ENCODE data around the gene STK32A.

STK32A gene

DNA sequence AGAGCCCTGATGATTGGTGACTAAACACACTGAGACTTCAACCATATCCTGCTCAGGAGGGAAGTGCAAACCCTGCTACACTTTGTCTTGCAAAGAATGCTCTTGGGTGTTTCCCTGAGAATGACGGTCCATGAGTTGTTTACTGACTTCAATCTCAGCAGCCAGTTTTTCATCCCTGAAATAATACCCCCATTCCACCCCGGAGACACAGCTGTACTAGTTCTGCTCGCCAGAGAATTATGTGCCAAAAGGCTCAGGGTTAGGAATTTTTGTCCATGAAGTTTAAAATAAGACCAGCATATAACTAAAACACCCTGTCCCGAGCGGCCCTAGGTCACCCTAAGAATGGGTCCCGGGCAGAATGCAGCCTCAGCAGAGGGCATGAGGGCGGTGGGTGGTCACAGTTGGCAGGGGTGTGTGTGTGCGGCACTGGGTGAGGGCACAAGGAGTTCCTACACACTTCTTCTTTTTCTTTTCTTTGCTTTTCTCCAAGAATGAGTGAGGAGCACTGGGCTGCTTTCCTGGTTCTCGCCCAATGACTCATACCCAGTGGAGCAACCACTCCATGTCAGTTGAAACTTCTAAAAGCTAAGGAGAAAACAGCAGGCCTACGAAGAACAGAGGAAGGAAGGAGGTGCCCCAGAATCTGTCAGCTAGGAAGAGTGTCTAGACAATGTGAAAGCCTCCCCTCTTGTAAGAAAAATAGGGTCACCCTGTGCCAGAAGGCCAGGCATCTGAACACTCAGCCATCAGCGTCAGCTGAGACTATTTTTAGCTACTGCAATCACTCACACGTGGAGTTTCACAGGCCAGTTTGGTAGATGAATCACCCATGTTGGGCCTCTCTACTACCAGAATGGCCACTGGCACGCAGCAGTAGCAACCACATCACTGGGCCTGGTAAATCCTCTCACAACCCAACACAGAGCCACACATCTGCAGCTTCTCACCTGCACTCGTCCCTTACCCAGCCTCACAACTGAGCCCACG, 169.1 kb downstream of the STK32A start:
- Histone ChIP-seq H3K36me3 (ENCODE audit: insufficient read depth, low read length) (no peaks in the 10 kb centered on the region), H3K4me2 (ENCODE audit: low read depth, low read length, poor library complexity, severe bottlenecking) (no peak overlapping the region), H4K20me1 (ENCODE audit: insufficient read depth, low read length, poor library complexity, severe bottlenecking) (no peaks in the 10 kb centered on the region), H3K9ac (ENCODE audit: low read depth, low read length, poor library complexity, severe bottlenecking) (no peak overlapping the region), H3K4me1 (ENCODE audit: insufficient read depth, low read length, poor library complexity, severe bottlenecking) (no peaks in the 10 kb centered on the region), H2AFZ (ENCODE audit: low read length) (no peak overlapping the region), H3F3A (ENCODE audit: low read depth) (no peaks in the 10 kb centered on the region), H3K4me3 (ENCODE audit: low read length, poor library complexity, severe bottlenecking) (no peak overlapping the region), H3K79me2 (ENCODE audit: insufficient read depth, low read length) (no peaks in the 10 kb centered on the region), H3K27me3 (ENCODE audit: insufficient read depth, low read length, poor library complexity, severe bottlenecking) (no peaks in the 10 kb centered on the region), H3K9me2 (replicated peaks; ENCODE audit: low read depth, low read length) (no peaks in the 10 kb centered on the region), H3K9me3 (ENCODE audit: insufficient read depth, low read depth, low read length) (no peaks in the 10 kb centered on the region)
- TF ChIP-seq CTCF (conservative IDR thresholded peaks at IDR 0.05; ENCODE audit: low read length) (no peak), EZH2phosphoT487 (IDR thresholded peaks at IDR 0.05; ENCODE audit: borderline replicate concordance) (no peak)

DNA sequence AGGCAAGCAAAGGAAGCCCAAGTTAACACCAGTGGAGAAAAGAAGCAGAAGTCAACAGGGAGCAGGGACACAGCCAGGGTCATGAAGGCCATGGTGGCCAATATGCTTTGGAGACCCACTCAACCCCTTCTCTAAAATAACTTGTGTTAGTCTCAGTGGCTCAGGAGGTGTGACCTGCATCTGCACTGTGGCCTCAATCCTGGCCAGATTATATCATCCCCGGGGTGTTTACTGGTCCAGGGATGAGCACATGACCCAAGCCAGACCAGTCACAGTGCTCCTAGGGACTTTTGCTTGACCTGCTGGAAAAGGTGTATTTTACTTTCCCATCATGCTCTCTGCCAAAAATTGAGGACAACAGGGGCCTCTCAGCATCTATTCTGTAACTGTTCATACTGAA, 169.9 kb downstream of the STK32A start:
- H3F3A ChIP-seq (ENCODE audit: low read depth): no peaks in the 10 kb centered on the region
- no peak overlapping the region for H2AFZ ChIP-seq (ENCODE audit: low read length)
- H3K4me2 ChIP-seq (ENCODE audit: low read depth, low read length, poor library complexity, severe bottlenecking): no peak overlapping the region
- no peak overlapping the region for H3K9ac ChIP-seq (ENCODE audit: low read depth, low read length, poor library complexity, severe bottlenecking)
- TF ChIP-seq CTCF (conservative IDR thresholded peaks at IDR 0.05; ENCODE audit: low read length) (no peak), EZH2phosphoT487 (IDR thresholded peaks at IDR 0.05; ENCODE audit: borderline replicate concordance) (no peak)
- H4K20me1 ChIP-seq (ENCODE audit: insufficient read depth, low read length, poor library complexity, severe bottlenecking): no peaks in the 10 kb centered on the region
- no peaks in the 10 kb centered on the region for H3K9me2 ChIP-seq (replicated peaks; ENCODE audit: low read depth, low read length)
- H3K27me3 ChIP-seq (ENCODE audit: insufficient read depth, low read length, poor library complexity, severe bottlenecking): no peaks in the 10 kb centered on the region
- no peaks in the 10 kb centered on the region for H3K4me1 ChIP-seq (ENCODE audit: insufficient read depth, low read length, poor library complexity, severe bottlenecking)
- no peak overlapping the region for H3K4me3 ChIP-seq (ENCODE audit: low read length, poor library complexity, severe bottlenecking)
- H3K79me2 ChIP-seq (ENCODE audit: insufficient read depth, low read length): no peaks in the 10 kb centered on the region
- H3K9me3 ChIP-seq (ENCODE audit: insufficient read depth, low read depth, low read length): no peaks in the 10 kb centered on the region
- no peaks in the 10 kb centered on the region for H3K36me3 ChIP-seq (ENCODE audit: insufficient read depth, low read length)

- Histone ChIP-seq H3K9me2 (replicated peaks; ENCODE audit: low read depth, low read length) (no peaks in the 10 kb centered on the region), H3K9me3 (ENCODE audit: insufficient read depth, low read depth, low read length) (no peaks in the 10 kb centered on the region), H3K9ac (ENCODE audit: low read depth, low read length, poor library complexity, severe bottlenecking) (no peak overlapping the region), H2AFZ (ENCODE audit: low read length) (no peak overlapping the region), H3K4me3 (ENCODE audit: low read length, poor library complexity, severe bottlenecking) (no peak overlapping the region), H3K27me3 (ENCODE audit: insufficient read depth, low read length, poor library complexity, severe bottlenecking) (no peaks in the 10 kb centered on the region), H3K36me3 (ENCODE audit: insufficient read depth, low read length) (no peaks in the 10 kb centered on the region), H3F3A (ENCODE audit: low read depth) (no peaks in the 10 kb centered on the region), H3K4me1 (ENCODE audit: insufficient read depth, low read length, poor library complexity, severe bottlenecking) (no peaks in the 10 kb centered on the region), H3K4me2 (ENCODE audit: low read depth, low read length, poor library complexity, severe bottlenecking) (no peak overlapping the region), H4K20me1 (ENCODE audit: insufficient read depth, low read length, poor library complexity, severe bottlenecking) (no peaks in the 10 kb centered on the region), H3K79me2 (ENCODE audit: insufficient read depth, low read length) (no peaks in the 10 kb centered on the region)
- no peak for TF ChIP-seq EZH2phosphoT487 (IDR thresholded peaks at IDR 0.05; ENCODE audit: borderline replicate concordance)
Observed at GRCh38 chr5:147406636-147407035, 171.8 kb downstream of the STK32A start.

Measured in Loucy (cell line).